HG03108 (cell line): ENCODE measurements around the gene IMPDH1.

Experiments used
- ATAC-seq: cut with Tn5 transposase; IDR thresholded peaks from one replicate; pipeline ENCODE4 v1.9.1; 2021; ENCODE audit warnings: moderate library complexity; ENCODE audit not compliant: unreplicated experiment

IMPDH1 gene

DNA sequence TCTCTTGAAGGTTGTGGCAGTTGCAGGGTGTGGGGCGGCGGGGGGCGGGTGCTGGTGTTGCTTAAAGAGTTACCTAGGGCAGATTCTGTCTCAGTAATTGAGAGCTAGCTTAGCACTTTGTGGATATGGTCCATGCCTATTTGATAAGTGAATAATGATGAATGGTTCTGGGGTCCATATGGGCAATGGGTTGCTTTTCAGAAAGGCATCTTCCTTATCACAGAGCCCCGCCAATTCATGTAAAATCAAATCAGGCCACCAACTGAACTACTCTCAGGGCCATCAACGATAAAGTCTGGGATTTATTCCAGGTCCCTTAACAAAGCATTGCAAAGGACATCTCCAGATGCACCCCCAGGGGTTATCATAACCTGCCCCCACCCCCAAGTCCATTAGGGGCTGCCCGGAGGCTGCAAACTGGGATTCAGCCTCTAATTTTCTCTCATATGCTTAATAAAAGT is 46.5 kb downstream of the IMPDH1 start:
- no peak for ATAC-seq

DNA sequence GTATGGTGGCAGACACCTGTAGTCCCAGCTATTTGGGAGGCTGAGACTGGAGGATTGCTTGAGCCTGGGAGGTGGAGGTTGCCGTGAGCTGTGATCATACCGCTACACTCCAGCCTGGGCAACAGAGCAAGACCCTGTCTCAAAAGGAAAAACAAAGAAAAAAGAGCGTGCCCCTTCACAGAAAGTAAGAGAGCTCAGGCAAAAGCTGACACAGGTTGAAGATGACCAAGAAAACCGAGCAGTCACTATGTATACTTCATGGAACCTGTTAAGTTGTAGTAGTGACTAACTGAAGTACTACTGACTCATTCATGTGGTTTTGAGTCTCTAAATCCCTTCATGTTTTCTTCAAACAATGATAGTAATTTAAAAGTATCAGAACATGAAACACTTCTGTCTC is 47.1 kb downstream of the IMPDH1 start:
- ATAC-seq = no peak

DNA sequence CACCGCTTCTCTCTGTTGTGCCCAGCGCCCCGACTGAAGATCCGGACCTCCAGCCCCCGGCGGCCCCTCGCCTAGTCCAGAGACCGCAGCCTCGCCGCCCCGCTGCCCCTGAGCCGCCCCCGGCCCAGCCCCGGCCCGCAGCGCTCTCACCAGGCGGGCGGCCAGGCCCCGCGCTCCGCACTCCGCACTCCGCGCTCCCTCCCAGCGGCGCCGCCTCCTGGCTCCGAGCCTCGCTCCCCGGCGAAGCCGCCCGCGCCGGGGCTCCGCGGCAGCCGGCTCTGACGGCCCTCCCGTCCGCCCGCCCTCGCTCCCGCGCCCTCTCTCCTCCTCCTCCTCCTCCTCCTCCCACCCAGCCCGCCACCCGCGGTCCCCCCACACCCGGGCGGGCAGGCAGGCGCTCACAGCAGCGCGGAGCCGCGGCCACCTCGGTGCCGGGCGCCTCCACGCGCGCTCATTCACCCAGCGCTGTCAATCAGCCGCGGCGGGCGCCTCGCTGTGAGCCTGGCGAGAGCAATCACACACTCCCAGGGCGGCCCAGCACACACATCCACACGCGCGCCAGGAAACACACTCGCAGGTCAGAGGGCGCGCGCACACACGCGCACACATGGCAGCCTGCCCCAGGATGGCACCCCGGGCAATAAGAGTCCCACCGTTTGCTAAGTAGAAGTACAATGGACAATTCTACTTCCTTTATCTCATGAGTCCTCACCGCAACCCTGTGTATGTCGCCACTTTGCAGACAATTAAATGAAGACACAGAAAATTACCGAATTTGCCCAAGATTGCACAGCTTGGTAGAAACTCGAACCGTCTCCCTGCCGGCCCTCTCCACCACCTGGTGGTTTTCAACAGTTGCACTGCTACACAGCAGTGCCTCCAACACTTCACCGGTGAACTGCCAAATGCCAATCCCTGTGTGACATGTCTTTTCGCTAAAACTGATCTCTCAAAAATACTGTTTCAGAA is 48.1 kb downstream of the IMPDH1 start, which contains the start of gene PRRT4:
Gene PRRT4, minus strand, starts transcription at position 280 of the 969 bp plus-strand sequence.
- ATAC-seq = no peak

GRCh38 chr7:128360359-128360678 is 49.5 kb downstream of the IMPDH1 start:
- ATAC-seq = no peak

DNA sequence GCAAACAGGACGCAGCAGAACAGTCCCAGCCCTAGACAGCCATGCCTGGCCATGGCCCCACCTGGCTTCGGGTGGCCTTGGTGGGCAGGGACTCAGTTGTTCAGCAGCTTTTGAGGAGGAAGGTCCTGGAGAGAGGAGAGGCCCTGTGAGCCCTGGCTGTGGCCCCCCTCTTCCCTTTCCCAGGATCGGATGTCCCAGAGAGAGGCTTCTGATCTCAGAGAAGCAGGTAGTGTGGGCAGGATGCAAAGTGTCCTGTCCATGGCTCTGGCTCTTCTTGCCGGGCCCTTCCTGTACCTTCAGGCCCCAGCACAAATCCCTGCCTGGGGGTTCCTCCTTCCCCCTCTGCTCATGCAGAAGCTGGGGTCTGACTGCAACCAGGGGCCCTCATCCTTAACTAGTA is 49.8 kb downstream of the IMPDH1 start:
- ATAC-seq = no peak

DNA sequence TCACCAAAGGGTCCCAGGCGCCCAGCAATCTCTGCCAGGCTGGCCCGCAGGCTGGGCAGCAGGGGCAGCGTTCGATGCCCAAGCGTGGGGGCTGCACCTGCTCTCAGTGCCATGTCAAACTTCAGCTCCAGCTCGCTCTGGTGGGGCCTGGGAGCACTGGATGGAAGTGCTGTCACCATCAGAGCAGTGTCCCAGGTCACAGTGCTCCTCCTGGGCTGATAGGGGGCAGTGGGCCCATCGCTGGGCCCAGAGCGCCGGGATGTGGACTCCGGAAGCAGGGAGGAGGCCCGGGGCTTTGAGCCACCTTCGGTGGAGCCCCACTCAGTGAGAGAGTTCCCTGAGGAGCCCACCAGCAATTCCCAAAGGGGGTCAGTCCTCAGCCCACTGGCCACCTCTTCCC is 50.4 kb downstream of the IMPDH1 start:
- no peak for ATAC-seq

DNA sequence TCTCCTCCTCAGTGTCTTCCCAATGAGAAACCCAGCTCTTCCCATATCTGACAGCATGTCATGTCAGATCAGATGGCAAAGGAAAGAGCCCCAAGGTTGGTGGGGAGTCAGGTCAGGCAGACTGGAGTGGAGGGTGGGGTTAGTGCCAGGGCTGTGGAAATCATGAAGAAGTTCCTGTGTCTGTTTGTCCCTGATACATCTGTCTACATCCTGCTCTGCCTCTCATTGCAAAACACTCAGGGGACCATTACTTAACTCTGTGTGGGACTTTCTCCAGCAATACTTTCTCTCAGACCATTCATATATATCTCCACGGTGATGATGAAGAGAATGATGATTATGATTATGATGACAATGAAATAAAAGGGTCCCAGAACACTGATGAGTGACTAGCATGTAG is 51.5 kb downstream of the IMPDH1 start:
- no peak for ATAC-seq

- ATAC-seq = no peak
Observed at GRCh38 chr7:128357217-128357613, 52.6 kb downstream of the IMPDH1 start.

DNA sequence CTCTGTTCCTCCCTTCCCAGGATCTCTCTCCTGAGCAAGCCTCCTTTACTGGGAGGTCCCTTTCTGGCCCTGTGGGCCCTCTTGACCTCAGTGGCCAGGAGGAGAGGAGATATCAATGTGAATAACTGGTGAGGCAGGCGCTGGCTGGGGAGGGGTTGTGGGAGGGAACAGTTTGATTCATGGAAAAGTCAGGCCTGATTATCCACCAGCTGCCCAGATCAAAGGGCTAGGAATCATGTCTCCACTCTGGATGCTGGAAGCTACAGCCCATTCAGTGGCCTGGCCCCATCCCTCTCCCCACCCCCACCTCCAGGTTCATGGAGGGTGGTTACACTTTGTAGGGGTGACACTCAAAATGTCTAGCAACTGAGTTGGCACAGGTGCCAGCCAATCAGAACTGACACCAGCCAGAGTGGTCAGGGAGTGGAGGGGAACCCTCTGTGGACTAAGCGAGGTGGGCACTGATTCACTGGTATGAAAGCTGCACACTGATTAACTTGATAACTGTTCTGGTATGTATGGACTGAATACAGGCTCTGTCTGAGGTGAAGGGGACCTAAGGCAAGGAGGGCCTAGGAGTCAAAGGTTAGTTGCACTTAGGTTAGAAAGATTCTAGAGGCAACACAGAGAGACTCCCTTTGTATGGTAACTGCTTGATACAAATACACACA is 53.1 kb downstream of the IMPDH1 start:
- ATAC-seq = no peak

GRCh38 chr7:128353610-128354009 is 56.2 kb downstream of the IMPDH1 start:
- ATAC-seq = no peak

DNA sequence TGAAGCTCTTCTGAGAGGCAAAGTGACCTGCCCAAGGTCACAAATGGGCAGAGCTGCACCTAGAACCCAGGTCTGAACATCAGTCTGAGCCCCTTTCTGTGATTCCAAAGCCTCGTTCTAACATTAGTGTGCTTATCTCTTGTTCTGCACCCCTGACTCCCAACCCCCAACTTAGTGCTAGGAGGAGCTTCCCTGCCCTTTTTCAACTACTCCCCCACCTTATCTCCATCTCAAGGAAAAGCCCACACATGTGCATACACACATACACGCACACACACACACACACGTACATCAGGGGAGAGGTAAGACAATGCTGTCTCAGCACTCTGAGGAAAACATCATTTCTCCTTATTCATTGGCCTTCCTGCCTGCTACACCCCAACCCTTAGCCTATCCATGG is 56.6 kb downstream of the IMPDH1 start:
- ATAC-seq = no peak

- ATAC-seq = no peak
Observed at GRCh38 chr7:128352636-128353035, 57.1 kb downstream of the IMPDH1 start.

- no peak for ATAC-seq
Observed at GRCh38 chr7:128352153-128352537, 57.6 kb downstream of the IMPDH1 start.

GRCh38 chr7:128351296-128352152 is 58.3 kb downstream of the IMPDH1 start:
- no peak for ATAC-seq

DNA sequence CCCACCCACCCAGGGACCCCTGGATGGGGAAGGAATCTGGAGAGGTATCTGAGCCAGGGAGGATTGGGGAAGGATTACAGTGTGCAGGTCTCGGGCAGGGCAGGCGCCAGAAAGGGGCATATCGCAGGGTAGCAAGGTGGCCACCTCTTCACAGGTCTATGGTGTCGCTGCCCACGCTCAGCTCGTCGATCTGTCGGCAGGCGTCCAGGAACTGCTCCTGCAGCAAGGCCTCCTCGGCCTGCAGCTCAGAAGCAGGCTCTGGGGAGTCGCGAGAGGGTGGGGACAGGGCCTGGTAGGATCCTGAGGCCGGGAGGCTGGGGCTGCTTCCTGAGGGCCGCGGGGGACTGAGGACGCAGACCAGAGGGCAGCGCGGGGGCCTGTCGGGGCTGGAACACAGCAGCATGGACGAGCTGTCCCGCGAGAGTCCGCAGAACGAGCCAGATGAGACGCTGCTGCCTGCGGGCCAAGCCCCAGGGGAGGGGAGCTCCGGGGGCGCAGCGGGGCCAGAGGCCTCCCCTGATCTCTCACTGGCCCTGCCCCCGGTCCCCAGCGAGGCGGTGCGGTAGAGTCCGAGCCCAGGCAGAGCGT is 59.0 kb downstream of the IMPDH1 start:
- ATAC-seq = no peak

DNA sequence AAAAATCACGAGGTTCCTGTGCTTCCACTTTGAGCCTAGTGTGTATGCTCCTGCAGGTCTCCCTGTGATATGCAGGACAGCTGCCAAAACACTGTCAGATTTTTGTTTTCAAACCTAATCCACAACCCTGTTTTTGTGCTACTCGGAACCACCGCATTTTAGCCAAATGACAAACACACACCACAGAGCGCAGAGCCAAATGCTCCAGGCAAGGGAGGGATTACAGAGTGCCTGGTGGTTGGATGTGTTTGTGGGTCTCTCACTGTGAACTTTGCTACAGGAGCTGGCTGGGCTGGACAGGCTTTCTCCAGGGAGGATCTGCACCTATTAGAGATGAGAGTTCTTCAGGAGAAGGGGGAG is 60.3 kb downstream of the IMPDH1 start:
- ATAC-seq = no peak

DNA sequence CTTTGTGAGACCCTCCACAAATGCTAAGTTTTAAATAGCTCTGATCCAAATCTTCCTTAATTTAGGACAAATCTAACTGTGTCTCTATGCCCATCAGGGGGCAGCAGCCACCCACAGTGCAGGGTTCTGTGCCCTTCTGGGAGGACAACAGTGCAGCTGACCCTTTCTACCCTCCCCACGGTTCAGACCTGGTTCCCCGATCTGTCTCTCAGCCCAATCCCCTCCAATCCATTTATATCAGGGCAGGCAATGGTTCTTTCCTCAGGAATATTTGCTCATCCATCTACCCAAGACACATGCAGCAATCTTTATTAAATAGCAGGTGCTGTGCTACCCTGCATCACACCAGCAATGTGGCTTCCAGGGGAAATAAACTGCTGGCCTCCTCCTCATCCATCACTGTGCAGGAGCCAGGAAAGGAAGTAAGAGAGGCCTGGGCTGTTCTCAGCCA is 62.1 kb downstream of the IMPDH1 start:
- no peak for ATAC-seq

DNA sequence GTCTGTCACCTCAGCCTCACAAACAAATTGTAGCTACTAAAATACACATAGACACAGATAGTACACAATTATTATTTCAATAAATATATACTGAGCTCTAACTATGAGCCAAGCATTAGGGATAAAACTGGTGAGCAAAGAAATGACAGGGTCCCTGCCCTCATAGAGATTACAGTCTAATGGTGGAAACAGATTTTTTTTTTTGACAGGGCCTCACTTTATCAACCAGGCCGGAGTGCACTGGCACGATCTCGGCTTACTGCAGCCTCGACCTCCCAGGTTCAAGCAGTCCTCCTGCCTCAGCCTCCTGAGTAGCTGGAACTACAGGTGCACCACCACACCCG is 65.4 kb downstream of the IMPDH1 start:
- ATAC-seq = no peak

GRCh38 chr7:128343554-128344430 is 66.0 kb downstream of the IMPDH1 start, which contains the start of gene RBM28:
TSS of gene RBM28 (minus strand) at chr7:128343908. CDS start at chr7:128343793, 115 bp downstream.
- peak; percentile 89 for ATAC-seq
